T-cell (primary cell): ENCODE results near the gene ZNF335. TPM values are rescaled to one million over a fixed set of nuclear protein-coding genes. Genes with fewer than 3 reads are reported as not detected.
"Not testable (repeated sequence)": the region's sequence is repeated elsewhere in the genome, so short reads cannot be mapped to it uniquely, and the experiment has no call there.

Experiments used
- ATAC-seq, 4 experiments: fragments of 200-7000 bp in 3 of 4; fragments of 150-1000 bp in 1 of 4; cut with Tn5 transposase; replicated peaks in 1 of 4; 1 replicate in 3 of 4; 2 replicates in 1 of 4; pipeline ENCODE4 v1.10.0; 2021; ENCODE audit warnings: moderate library complexity in 3 of 4, mild to moderate bottlenecking in 2 of 4, moderate number of reproducible peaks in 1 of 4
- CTCF ChIA-PET, 2 donors: fragments of 300-600 bp; sonication (Branson Sonifier 250); formaldehyde crosslinking; loops; one replicate each; lab custom pipeline; 2022; ENCODE audit warnings: antibody characterized with exemption in 2 of 2; lab: Charles Lee
- POLR2A ChIA-PET, 2 donors: fragments of 300-600 bp; sonication (Branson Sonifier 250); formaldehyde crosslinking; loops; one replicate each; lab custom pipeline; 2022; ENCODE audit warnings: antibody characterized with exemption in 2 of 2; lab: Charles Lee
- DNase-seq, 35 experiments: peaks; one replicate each; pipeline versions ENCODE4 v3.0.0 to v3.0.0-alpha.2; 2013 to 2023
- H3K27ac ChIP-seq: one replicate; pipeline ENCODE4 v1.5.1; 2013; ENCODE audit warnings: low read length
- H3K27me3 ChIP-seq, 2 experiments: replicated peaks in 1 of 2; 1 replicate in 1 of 2; 2 replicates in 1 of 2; pipeline versions ENCODE4 v1.6.1 to v1.7.0; 2013; ENCODE audit warnings: low read length in 1 of 2, mixed read lengths in 1 of 2; ENCODE audit not compliant: control insufficient read depth in 2 of 2, insufficient read depth in 2 of 2; ENCODE audit errors: extremely low read depth in 1 of 2
- H3K36me3 ChIP-seq, 2 donors: 1 replicate in 1 of 2; 2 replicates in 1 of 2; pipeline versions ENCODE4 v1.6.1 to v1.7.0; 2013; ENCODE audit warnings: low read length in 1 of 2; ENCODE audit not compliant: control insufficient read depth in 2 of 2, insufficient read depth in 1 of 2; ENCODE audit errors: extremely low read depth in 1 of 2
- H3K4me1 ChIP-seq, 2 experiments: 1 replicate in 1 of 2; 2 replicates in 1 of 2; pipeline versions ENCODE4 v1.6.1 to v1.7.0; 2013; ENCODE audit warnings: low read length in 2 of 2, mixed read lengths in 1 of 2; ENCODE audit not compliant: insufficient read depth in 2 of 2, control insufficient read depth in 1 of 2; ENCODE audit errors: extremely low read depth in 1 of 2
- H3K4me3 ChIP-seq, 2 donors: 1 replicate in 1 of 2; 2 replicates in 1 of 2; pipeline versions ENCODE4 v1.5.1 to v1.7.0; 2013; ENCODE audit warnings: mild to moderate bottlenecking in 2 of 2, low read length in 1 of 2, moderate library complexity in 1 of 2; ENCODE audit not compliant: control insufficient read depth in 1 of 2; ENCODE audit errors: extremely low read depth in 1 of 2
- H3K9me3 ChIP-seq: 2 replicates; pipeline ENCODE4 v1.7.0; 2013
- H3K27ac Mint-ChIP-seq, 2 donors: one replicate each; pipeline ENCODE4 v1.8.0; 2020 to 2021; ENCODE audit warnings: mild to moderate bottlenecking in 2 of 2, mixed read lengths in 2 of 2
- H3K27me3 Mint-ChIP-seq, 2 donors: one replicate each; pipeline ENCODE4 v1.8.0; 2021 to 2022; ENCODE audit warnings: mixed read lengths in 2 of 2
- H3K36me3 Mint-ChIP-seq: one replicate; pipeline ENCODE4 v1.8.0; 2021; ENCODE audit warnings: mixed read lengths
- H3K4me1 Mint-ChIP-seq, 3 donors: one replicate each; pipeline ENCODE4 v1.8.0; 2020 to 2022; ENCODE audit warnings: mixed read lengths in 3 of 3, mild to moderate bottlenecking in 1 of 3
- H3K4me3 Mint-ChIP-seq, 3 donors: one replicate each; pipeline ENCODE4 v1.8.0; 2020 to 2022; ENCODE audit warnings: mild to moderate bottlenecking in 3 of 3, mixed read lengths in 3 of 3, moderate library complexity in 3 of 3
- H3K9me3 Mint-ChIP-seq, 3 donors: one replicate each; pipeline ENCODE4 v1.8.0; 2020 to 2022; ENCODE audit warnings: mixed read lengths in 3 of 3
- WGBS: methylation state at CpG from one replicate; pipeline ENCODE4 v1.1.5; 2013; ENCODE audit warnings: missing lambda C conversion rate; ENCODE audit not compliant: insufficient coverage; 5-methylcytosine and 5-hydroxymethylcytosine counted together
- total RNA-seq, 35 experiments: library from RNA in 6 of 35; stranded (reverse) in 6 of 35; fragments of 120-200 nt in 1 of 35; gene quantifications; one replicate each; pipeline versions ENCODE4 v1.2.1 to v1.2.4 and lab custom pipeline; 2013 to 2026

ZNF335 gene
- total RNA-seq, 5 donors from 2014 or later (not counting 1 experiment from before 2014, with no cell fraction given) = 58.6 to 106 (median 68.3) TPM

DNA sequence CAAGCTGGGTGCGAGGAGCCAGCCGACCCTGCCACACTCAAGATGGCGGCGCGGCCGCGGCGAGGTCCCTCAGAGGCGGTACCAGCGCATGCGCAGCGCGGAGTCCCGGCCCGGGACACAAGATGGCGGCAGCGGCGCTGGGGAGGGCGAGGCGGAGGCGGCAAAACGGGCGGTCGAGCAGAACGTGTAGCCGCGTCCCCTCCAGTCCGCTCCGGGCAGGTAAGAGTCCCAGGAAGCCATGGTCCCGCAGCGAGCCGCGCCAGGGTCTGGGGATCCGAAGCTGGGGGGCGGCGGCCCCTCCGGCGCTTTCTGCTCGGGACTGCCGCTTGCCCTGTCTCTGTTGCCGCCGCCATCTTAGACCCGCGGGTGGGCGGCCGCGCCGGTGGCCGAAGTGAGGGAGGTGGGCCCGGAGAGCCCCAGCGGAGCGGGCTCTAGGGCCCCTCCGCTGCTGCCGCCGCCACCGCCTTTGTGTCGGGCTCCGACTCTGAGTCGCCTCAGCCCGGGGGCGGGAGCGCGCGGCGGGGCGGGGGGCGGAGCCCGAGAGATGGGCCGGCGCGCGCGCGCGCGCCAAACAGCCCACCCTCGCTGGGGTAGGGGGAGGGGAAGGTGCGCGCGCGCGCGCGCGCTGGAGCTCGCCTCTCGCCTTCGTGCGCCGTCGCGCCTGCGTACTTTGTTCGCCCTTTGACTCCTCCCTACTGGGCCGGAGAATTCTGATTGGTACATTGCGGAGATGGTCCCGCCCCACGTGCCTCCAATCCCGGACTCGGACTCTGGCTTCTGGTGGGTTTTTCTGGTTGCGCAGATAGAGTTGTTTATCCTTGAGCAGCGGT is 37.2 kb downstream of the ZNF335 start, which contains the start of gene PCIF1:
Gene PCIF1 (plus strand): TSS at position 98 of the 830 bp plus-strand sequence. CDS start 4,317 bp downstream, outside the sequence.
- H3K36me3 ChIP-seq = peaks cover 5 to 32% of the 10 kb centered on the region in 2 donors

DNA sequence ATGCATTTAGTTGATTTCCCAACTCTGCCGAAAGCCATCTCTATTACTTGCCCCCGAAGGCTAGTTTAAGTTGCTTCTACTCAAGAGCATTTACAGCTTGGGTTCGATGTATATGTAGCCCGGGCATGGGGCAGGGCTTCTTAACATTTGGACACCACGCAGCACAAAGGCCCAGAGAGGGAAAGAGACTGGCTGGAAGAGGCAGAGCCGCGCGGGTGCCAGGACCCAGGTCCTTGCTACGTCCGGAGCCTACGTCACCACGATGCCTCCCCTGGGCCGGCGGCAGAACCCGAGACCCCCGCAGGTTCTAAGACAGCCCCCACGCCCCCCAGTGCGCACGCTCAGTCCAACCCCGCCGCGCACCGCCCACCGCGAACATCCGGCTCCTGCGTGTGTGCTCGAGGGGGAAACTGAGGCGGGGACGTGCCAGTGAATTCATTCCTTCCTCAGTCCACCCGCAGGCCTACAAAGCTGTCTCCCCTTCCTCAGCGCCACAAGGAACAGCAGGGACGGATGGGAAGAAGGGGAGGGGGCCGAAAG is 37.9 kb downstream of the ZNF335 start:
- no peaks in the 10 kb centered on the region for H3K27me3 Mint-ChIP-seq
- Histone ChIP-seq H3K4me3 (peak overlapping the region; percentile 85 to 100), H3K9me3 (no peaks in the 10 kb centered on the region), H3K4me1 (peaks cover 5 to 32% of the 10 kb centered on the region in 2 experiments), H3K27me3 (no peaks in the 10 kb centered on the region), H3K27ac (peak overlapping the region; percentile 99), H3K36me3 (peaks cover 3 to 25% of the 10 kb centered on the region in 2 donors)
- peak; percentile 4 to 16 (median 8) for ATAC-seq
- CTCF ChIA-PET = interaction anchor here (0.5 to 1.2 kb wide), 10 partner anchors 18 to 135 kb away, joined by 3 to 15 read pairs (median 3); partner anchors contain the start of genes CTSA (in 1 of the 2), NEURL2 (in 1 of the 2) and ZNF335 (in 1 of the 2)
- H3K36me3 Mint-ChIP-seq = peaks cover 14% of the 10 kb centered on the region
- peaks cover 16 to 39% (median 31%) of the 10 kb centered on the region in 3 donors for H3K4me1 Mint-ChIP-seq
- DNase-seq = peak in 8 of 35 experiments; percentile 10 to 45 (median 30)
- POLR2A ChIA-PET = interaction anchor here (0.6 to 2.4 kb wide), 5 partner anchors 36 to 157 kb away, joined by 3 to 25 read pairs (median 4); partner anchors contain the start of gene ZSWIM1 (in 1 of the 2)
- H3K9me3 Mint-ChIP-seq = no peaks in the 10 kb centered on the region
- 1% methylated on average over 28 of the region's 34 CpGs for WGBS
- peak overlapping the region; percentile 95 to 97 for H3K27ac Mint-ChIP-seq
- peak overlapping the region; percentile 93 to 97 (median 97) for H3K4me3 Mint-ChIP-seq

More for the DNA sequence above, 37.2 kb downstream of the ZNF335 start, which contains the start of gene PCIF1:
- Histone ChIP-seq H3K27me3 (no peaks in the 10 kb centered on the region), H3K4me1 (peaks cover 5 to 32% of the 10 kb centered on the region in 2 experiments), H3K4me3 (peak within 1 kb of the TSS; percentile 98 to 100), H3K27ac (peak within 1 kb of the TSS; percentile 99), H3K9me3 (no peaks in the 10 kb centered on the region)
- whole genome bisulfite sequencing = under 1% methylated on average over 66 of the region's 102 CpGs
- CTCF ChIA-PET = interaction anchor here (0.6 to 1.2 kb wide), 7 partner anchors 17 to 810 kb away, joined by 3 to 15 read pairs (median 4); no protein-coding TSS in a partner anchor
- Mint-ChIP-seq H3K27me3 (no peaks in the 10 kb centered on the region), H3K4me1 (peaks cover 21 to 42% (median 31%) of the 10 kb centered on the region in 3 donors), H3K36me3 (peaks cover 19% of the 10 kb centered on the region), H3K27ac (peak within 1 kb of the TSS; percentile 95 to 98), H3K4me3 (peak within 1 kb of the TSS; percentile 93 to 97 (median 97)), H3K9me3 (no peaks in the 10 kb centered on the region)
- DNase-seq (peak; percentile 94 to 100 (median 97)), ATAC-seq (peak; percentile 81 to 83 (median 82))
- POLR2A ChIA-PET = interaction anchor here (0.6 to 2.4 kb wide), 15 partner anchors 19 to 1742 kb away, joined by 3 to 25 read pairs (median 8); partner anchors contain the start of gene ZSWIM1 (in 1 of the 2)

DNA sequence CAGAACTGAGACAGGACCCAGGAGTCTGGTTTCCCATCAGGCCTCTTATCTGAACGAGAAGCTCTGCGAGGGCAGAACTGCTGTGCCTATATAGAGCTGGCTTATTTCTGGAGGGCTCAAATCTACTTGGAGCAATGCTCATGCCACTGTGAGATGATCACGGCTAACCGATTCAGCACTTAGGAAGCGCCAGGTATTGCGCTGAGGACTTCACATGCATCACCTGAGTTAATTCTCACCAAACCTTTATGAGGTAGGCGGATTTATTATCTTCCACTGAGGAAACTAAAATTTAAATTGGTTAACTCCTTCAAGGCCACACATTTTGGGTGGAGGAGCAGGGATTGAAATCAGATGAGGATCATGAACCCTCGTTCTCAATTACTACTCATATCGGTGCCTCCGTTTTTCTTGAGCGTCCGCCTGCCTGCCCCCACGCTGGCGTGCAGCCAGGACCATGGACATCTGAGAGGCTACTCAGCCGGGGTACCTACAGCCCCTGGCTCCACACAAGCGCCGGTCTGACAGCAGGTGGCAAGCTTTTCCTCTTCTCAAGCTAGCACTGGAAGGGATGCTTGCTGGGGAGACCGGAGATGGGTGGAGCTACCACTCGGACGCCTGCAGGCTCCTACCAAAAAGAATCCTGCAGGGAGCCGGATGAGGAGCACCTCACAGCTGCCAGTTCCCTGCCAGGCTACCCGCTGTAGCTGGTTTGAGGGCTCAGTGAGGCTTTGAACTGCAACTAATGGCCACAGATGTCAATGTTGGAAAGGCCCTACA is 38.5 kb downstream of the ZNF335 start:
- Mint-ChIP-seq H3K4me1 (peaks cover 15 to 38% (median 30%) of the 10 kb centered on the region in 3 donors), H3K9me3 (no peaks in the 10 kb centered on the region), H3K27me3 (no peaks in the 10 kb centered on the region), H3K36me3 (peaks cover 12% of the 10 kb centered on the region), H3K27ac (peak overlapping the region; percentile 95 to 97), H3K4me3 (peak overlapping the region; percentile 93 to 97 (median 97))
- peak overlapping the region; percentile 85 to 100 for H3K4me3 ChIP-seq
- H3K9me3 ChIP-seq = no peaks in the 10 kb centered on the region
- ChIA-PET CTCF (interaction anchor here (0.5 to 1.2 kb wide), 7 partner anchors 29 to 117 kb away, joined by 3 to 9 read pairs (median 3); partner anchors contain the start of genes CTSA (in 1 of the 2), NEURL2 (in 1 of the 2) and ZNF335 (in 1 of the 2)), POLR2A (interaction anchor here (0.7 to 2.4 kb wide), 4 partner anchors 37 to 1899 kb away, joined by 3 to 23 read pairs (median 3); no protein-coding TSS in a partner anchor)
- peak overlapping the region; percentile 99 for H3K27ac ChIP-seq
- WGBS = 13% methylated on average over 17 of the region's 22 CpGs
- peak in 2 of 4 experiments; percentile 10 to 12 for ATAC-seq
- H3K36me3 ChIP-seq = peaks cover 0 to 18% of the 10 kb centered on the region in 2 donors
- peak; percentile 16 to 73 (median 39) for DNase-seq
- peaks cover 5 to 32% of the 10 kb centered on the region in 2 experiments for H3K4me1 ChIP-seq
- no peaks in the 10 kb centered on the region for H3K27me3 ChIP-seq

DNA sequence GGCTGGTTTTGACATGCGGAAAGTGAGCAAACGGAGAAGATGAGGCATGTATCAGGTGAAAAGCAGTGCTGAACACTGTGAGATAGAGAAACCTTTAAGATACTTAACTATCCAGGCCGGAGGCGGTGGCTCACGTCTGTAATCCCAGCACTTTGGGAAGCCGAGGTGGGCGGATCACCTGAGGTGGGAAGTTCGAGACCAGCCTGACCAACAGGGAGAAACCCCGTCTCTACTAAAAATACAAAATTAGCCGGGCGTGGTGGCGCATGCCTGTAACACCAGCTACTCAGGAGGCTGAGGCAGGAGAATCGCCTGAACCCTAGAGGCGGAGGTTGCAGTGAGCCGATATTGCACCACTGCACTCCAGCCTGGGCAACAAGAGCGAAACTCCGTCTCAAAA is 40.3 kb downstream of the ZNF335 start:
- DNase-seq, H3K27ac Mint-ChIP-seq, ATAC-seq, H3K4me3 Mint-ChIP-seq, H3K9me3 ChIP-seq, H3K27me3 ChIP-seq, H3K27ac ChIP-seq, H3K36me3 ChIP-seq, H3K27me3 Mint-ChIP-seq, H3K9me3 Mint-ChIP-seq, H3K4me3 ChIP-seq, H3K36me3 Mint-ChIP-seq, CTCF ChIA-PET: not testable (repeated sequence)
- POLR2A ChIA-PET = interaction anchor here in 1 of 2 donors (0.7 kb wide), 1 partner anchor 13 kb away, joined by 10 read pairs; no protein-coding TSS in a partner anchor
- 97% methylated on average over 12 of the region's 17 CpGs for WGBS
- H3K4me1 Mint-ChIP-seq = peaks cover 0 to 21% (median 14%) of the 10 kb centered on the region in 3 donors
- H3K4me1 ChIP-seq = peaks cover 5 to 24% of the 10 kb centered on the region in 2 experiments

DNA sequence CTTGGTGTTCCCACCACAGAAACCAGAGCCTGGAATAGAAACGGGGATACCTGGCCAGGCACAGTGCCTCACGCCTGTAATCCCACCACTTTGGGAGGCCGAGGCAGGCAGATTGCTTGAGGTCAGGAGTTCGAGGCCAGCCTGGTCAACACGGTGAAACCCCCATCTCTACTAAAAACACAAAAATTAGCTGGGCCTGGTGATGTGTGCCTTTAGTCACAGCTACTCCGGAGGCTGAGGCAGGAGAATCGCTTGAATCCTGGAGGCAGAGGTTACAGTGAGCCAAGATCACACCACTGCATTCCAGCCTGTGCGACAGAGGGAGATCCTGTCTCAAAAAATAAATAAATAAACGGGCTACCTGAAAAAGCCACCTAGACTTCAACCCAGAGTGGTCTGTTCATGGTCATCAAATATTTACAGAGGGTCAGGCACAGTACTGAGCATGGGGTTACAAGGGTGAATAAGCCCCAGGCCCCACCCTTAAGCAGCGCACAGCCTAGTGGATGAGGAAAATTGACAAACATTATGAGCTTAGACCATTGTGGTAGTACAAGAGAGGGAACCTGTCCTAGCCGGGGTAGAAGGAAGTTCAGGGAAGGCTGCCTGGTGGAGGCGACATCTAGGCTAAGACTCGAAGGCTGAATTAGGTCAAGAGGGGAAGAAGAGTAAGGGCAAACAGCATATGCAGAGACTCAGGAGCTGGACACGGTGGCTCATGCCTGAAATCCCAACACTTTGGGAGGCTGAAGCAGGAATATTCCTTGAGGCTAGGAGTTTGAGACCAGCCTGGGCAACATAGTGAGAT is 44.7 kb downstream of the ZNF335 start:
- no peak for ATAC-seq
- Histone ChIP-seq H3K36me3 (no peaks in the 10 kb centered on the region), H3K27me3 (peaks cover 0 to 7% of the 10 kb centered on the region in 2 experiments), H3K4me1 (peaks cover 0 to 3% of the 10 kb centered on the region in 2 experiments), H3K4me3 (no peak overlapping the region), H3K9me3 (no peaks in the 10 kb centered on the region), H3K27ac (no peak overlapping the region)
- ChIA-PET POLR2A (no interaction called here), CTCF (interaction anchor here in 1 of 2 donors (0.7 kb wide), 1 partner anchor 158 kb away, joined by 3 read pairs; no protein-coding TSS in a partner anchor)
- Mint-ChIP-seq H3K4me1 (peaks cover 0 to 6% (median 5%) of the 10 kb centered on the region in 3 donors), H3K9me3 (no peaks in the 10 kb centered on the region), H3K27me3 (peaks cover 0 to 2% of the 10 kb centered on the region in 2 donors), H3K4me3 (no peak overlapping the region), H3K27ac (no peak overlapping the region), H3K36me3 (no peaks in the 10 kb centered on the region)
- no peak for DNase-seq
- 97% methylated on average over 8 of the region's 14 CpGs for WGBS
